ENCODE data around the gene LRIT1. TPM values are rescaled to one million over a fixed set of nuclear protein-coding genes. Genes with fewer than 3 reads are reported as not detected.

The LRIT1 gene
- total and polyA plus RNA-seq, 2 of the 8 experiments (the other 6 are each of a cell fraction or from before 2014, with no cell fraction given): 0.03 TPM; not detected in 1

- Histone ChIP-seq H4K5ac (ENCODE audit: insufficient read length, low read depth, low read length) (no peak overlapping the region), H3K4me1 (replicated peaks in 1 of 4; ENCODE audit: control insufficient read depth in 3 of 4, insufficient read depth in 4 of 4, low read length in 3 of 4) (peaks cover 0 to 4% (median 0%) of the 10 kb centered on the region in 4 experiments; a peak in 1 of 7 replicates), H4K20me1 (replicated peaks in 1 of 2; ENCODE audit: control insufficient read depth in 1 of 2, insufficient read depth in 2 of 2, low read length in 2 of 2) (no peaks in the 10 kb centered on the region), H2AFZ (ENCODE audit: low read length) (no peak overlapping the region), H3K27ac (ENCODE audit: low read depth, low read length) (no peak overlapping the region), H2BK5ac (ENCODE audit: low read depth, low read length) (no peak overlapping the region), H3K56ac (replicated peaks; ENCODE audit: insufficient read length, low read depth, low read length) (no peak overlapping the region), H2AK5ac (ENCODE audit: low read depth, low read length) (no peak overlapping the region), H2BK12ac (ENCODE audit: low read depth, low read length) (no peak overlapping the region), H3K79me1 (ENCODE audit: low read depth, low read length) (no peaks in the 10 kb centered on the region), H3K14ac (ENCODE audit: insufficient read length) (no peak overlapping the region), H2BK20ac (ENCODE audit: low read length) (no peak overlapping the region), H3K4me3 (ENCODE audit: extremely low read depth in 1 of 4, insufficient read depth in 2 of 4, low read depth in 3 of 4, low read length in 4 of 4) (no peak overlapping the region), H3K9ac (replicated peaks in 1 of 4; ENCODE audit: extremely low read depth in 1 of 4, low read depth in 3 of 4, low read length in 3 of 4) (no peak overlapping the region), H3K4ac (replicated peaks; ENCODE audit: insufficient read length, low read depth, low read length) (no peak overlapping the region), H2BK120ac (replicated peaks; ENCODE audit: low read depth, low read length) (no peak overlapping the region), H4K8ac (ENCODE audit: extremely low read depth, insufficient read depth, low read length) (no peak overlapping the region), H3K79me2 (ENCODE audit: control insufficient read depth in 1 of 2, insufficient read depth in 2 of 2, low read length in 2 of 2) (no peaks in the 10 kb centered on the region), H3K23me2 (ENCODE audit: low read depth, low read length) (no peaks in the 10 kb centered on the region), H3K27me3 (replicated peaks in 1 of 4; ENCODE audit: control insufficient read depth in 3 of 4, extremely low read depth in 1 of 4, insufficient read depth in 3 of 4, low read length in 3 of 4) (no peaks in the 10 kb centered on the region), H2BK15ac (ENCODE audit: low read length) (no peak overlapping the region), H3K18ac (ENCODE audit: extremely low read depth, low read length) (no peak overlapping the region), H4K91ac (replicated peaks; ENCODE audit: insufficient read length, low read length) (no peak overlapping the region), H3K36me3 (ENCODE audit: control insufficient read depth in 2 of 4, insufficient read depth in 4 of 4, low read length in 3 of 4) (no peaks in the 10 kb centered on the region), H3K4me2 (ENCODE audit: insufficient read depth in 1 of 2, low read depth in 2 of 2, low read length in 2 of 2) (no peak overlapping the region), H3K9me3 (ENCODE audit: insufficient read depth in 2 of 2, low read depth in 1 of 2, low read length in 1 of 2) (no peaks in the 10 kb centered on the region), H3K23ac (ENCODE audit: insufficient read length) (no peak overlapping the region)
- no peak for TF ChIP-seq SP1 (IDR thresholded peaks at IDR 0.05; ENCODE audit: low read depth, low read length)
- no peak for TF ChIP-seq BACH1 (IDR thresholded peaks at IDR 0.05; ENCODE audit: low read length)
- TF ChIP-seq KDM5A (IDR thresholded peaks at IDR 0.05; ENCODE audit: low read length): no peak
- no peak for TF ChIP-seq RNF2 (IDR thresholded peaks at IDR 0.05; ENCODE audit: borderline replicate concordance, low read depth, low read length, missing control alignments, poor library complexity, severe bottlenecking)
- TF ChIP-seq KDM1A (IDR thresholded peaks at IDR 0.05; ENCODE audit: borderline replicate concordance, low read length): no peak
- ChIA-PET POLR2A (ENCODE audit: partially characterized antibody) (no interaction called here), CTCF (ENCODE audit: partially characterized antibody) (interaction anchor here (0.6 to 8.8 kb wide), 17 partner anchors 7 to 340 kb away, joined by 3 to 113 read pairs (median 4); no protein-coding TSS in a partner anchor)
- WGBS, 2 experiments (ENCODE audit: extremely low coverage in 1 of 2, insufficient coverage in 1 of 2, insufficient read length in 1 of 2, insufficient replicate concordance in 2 of 2, low coverage in 1 of 2, low lambda C conversion rate in 2 of 2, missing lambda C conversion rate in 1 of 2): 84% methylated on average over 2 of the region's 2 CpGs; no CpG with 5 or more reads in 1 of the 2 experiments
- no peak for FAIRE-seq
- no peak for DNase-seq (ENCODE audit: low read depth in 1 of 2, low spot score in 2 of 2)
These were observed 29.8 kb downstream of the LRIT1 start for GRCh38 chr10:84211566-84211965.
